Esophagus muscularis mucosa (tissue), 3 donors: ENCODE data around the gene AKAP12.

Experiments used
- CTCF ChIP-seq, 3 experiments: fragments of 200-600 bp in 2 of 3; fragments of 450-650 bp in 1 of 3; sonication (generic) in 2 of 3; IDR thresholded peaks; one replicate each; pipeline ENCODE4 v1.5.1; 2017 to 2019; ENCODE audit warnings: antibody characterized with exemption in 3 of 3, mild to moderate bottlenecking in 2 of 3, moderate library complexity in 1 of 3
- POLR2A ChIP-seq: fragments of 450-650 bp; IDR thresholded peaks from one replicate; pipeline ENCODE4 v1.6.1; 2017; ENCODE audit warnings: antibody characterized with exemption, moderate library complexity, mild to moderate bottlenecking, low read depth

GRCh38 chr6:151309619-151310018 is 69.9 kb downstream of the AKAP12 start:
- TF ChIP-seq POLR2A: no peak
- no peak for TF ChIP-seq CTCF (IDR thresholded peaks at IDR 0.05)
